HuH-7.5 (cell line): ENCODE results near the gene RNF20.
"Not testable (repeated sequence)": the region's sequence is repeated elsewhere in the genome, so short reads cannot be mapped to it uniquely, and the experiment has no call there.

ENCODE experiments used
- DNase-seq: peaks from one replicate; pipeline ENCODE4 v3.0.0; 2011; ENCODE audit warnings: low spot score

RNF20 gene

GRCh38 chr9:101533334-101534204, at the start of gene RNF20:
TSS of gene RNF20 (plus strand) at chr9:101533853. CDS start at chr9:101535424, 1,571 bp downstream.
- DNase-seq: peak; percentile 75

- no peak for DNase-seq
Observed at GRCh38 chr9:101484046-101484445, 49.6 kb upstream of the RNF20 start.

- DNase-seq: no peak
Observed at GRCh38 chr9:101485924-101486692, 47.5 kb upstream of the RNF20 start.

GRCh38 chr9:101486693-101487442, 46.8 kb upstream of the RNF20 start:
- peak; percentile 43 for DNase-seq

- DNase-seq: no peak
Observed at GRCh38 chr9:101487443-101487840, 46.2 kb upstream of the RNF20 start.

DNA sequence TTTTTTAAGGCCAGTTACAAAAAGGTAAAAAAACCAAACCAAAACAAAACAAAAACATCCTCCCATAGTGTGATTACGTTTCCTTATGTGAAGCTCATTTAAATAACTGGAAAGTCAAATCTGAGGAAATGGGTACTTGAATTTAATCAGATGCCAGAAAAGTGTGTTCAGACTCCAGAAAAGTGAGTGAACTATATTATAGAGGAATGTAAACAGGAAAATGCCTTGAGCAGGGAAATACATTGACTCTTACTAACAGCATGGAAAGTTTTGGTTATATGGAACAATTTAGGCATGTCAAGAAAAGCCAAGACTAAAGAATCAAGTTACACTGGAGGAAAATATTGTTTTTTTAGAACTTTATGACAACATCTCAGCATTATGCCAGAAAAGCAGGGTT, 37.8 kb upstream of the RNF20 start:
- DNase-seq: no peak

DNA sequence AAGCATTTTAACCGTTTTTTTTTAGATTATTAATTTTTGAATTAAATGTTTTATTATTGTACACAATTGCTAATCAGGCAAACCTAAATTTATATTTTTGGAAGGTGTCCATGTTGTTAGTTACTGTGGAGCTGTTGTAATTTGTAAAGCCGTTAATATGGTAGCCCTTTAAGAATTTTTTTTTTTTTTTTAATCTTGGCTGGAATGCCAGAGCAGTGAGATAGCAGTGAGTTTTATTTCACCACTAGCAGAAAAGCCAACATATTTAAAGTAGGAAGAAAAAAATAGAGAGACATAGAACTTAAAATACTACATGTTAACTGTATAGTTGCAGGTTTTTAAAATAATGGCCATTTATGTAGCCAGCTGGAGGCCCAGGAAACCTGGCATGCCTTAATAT, 35.3 kb upstream of the RNF20 start:
- DNase-seq: no peak

GRCh38 chr9:101504188-101504587, 29.5 kb upstream of the RNF20 start:
- DNase-seq: no peak

GRCh38 chr9:101508211-101508610, 25.4 kb upstream of the RNF20 start:
- DNase-seq: no peak

DNA sequence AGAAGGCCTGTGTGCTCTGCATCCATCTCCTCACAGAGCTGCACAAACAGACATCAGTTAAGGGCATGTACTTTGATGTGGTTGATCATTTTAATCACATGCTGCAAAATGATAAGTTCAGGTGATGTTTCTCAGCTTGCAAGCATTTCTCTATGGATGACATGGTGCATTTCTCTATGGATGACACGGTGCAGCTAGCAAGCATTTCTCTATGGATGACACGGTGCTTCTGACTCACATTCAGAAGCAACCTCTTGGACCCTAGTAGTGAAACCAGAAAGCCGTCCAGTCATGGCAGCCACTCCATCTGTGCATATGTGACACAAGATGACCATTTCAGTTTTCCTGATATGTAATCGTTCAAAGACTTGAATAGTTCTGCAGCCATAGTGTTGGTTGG, 24.1 kb upstream of the RNF20 start:
- DNase-seq: no peak

DNA sequence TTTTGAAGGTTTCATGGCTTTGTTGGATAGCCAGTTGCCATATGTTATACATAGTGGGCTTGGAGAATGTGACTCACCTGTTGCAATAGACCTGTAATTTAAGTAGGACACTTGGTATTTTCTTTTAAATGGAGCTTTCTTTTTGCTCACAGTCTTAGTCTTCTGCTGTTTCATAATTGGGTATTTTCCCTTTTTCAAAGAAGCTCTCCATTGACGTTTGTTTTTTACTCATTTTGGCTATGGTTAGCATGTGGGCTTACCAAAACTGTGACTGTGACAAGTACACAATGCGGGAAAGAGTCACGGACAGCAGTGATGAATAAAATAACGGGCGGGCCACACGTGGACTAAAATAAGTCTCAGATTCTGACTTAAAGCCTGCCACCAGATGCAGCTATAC, 23.2 kb upstream of the RNF20 start:
- no peak for DNase-seq

GRCh38 chr9:101511009-101511408, 22.6 kb upstream of the RNF20 start:
- no peak for DNase-seq

GRCh38 chr9:101512116-101512515, 21.5 kb upstream of the RNF20 start:
- DNase-seq: no peak

DNA sequence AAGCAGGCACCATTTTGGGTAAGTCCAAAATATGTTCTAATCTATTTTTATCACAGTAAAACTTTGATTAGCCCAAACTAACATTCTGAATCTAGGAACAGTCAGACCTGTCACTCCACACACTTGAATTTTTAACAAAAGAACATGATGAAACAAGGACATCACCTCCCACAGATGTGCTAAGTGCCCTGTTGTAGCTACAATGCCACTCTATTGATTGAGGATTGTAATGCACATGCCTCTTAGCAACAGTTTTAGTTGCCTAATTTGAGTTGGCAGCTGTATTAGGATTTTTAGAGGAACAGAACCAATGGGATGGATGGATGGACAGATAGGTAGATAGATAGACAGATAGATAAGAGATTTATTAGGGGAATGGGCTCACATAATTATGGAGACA, 20.3 kb upstream of the RNF20 start:
- DNase-seq: no peak

GRCh38 chr9:101514071-101514470, 19.6 kb upstream of the RNF20 start:
- DNase-seq: no peak

DNA sequence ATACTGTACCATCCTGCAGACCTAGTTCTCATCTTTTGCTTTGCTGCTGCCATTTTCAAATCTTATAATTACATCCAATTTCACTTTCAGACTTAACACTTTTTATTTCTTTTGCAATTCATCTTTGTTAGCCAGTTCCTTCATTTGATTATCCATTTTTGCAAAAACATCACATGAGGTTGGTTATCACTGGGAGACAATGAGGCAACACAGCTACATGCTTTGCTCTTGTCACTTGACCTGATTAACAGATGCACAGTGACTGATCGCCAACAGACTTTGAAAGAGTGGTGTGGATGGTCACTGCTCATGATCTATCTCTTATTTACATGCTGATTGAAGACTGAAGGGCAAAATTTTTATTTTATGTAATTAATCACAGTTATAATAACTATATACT, 17.0 kb upstream of the RNF20 start:
- no peak for DNase-seq

GRCh38 chr9:101518489-101518888, 15.2 kb upstream of the RNF20 start:
- not testable (repeated sequence) for DNase-seq

DNA sequence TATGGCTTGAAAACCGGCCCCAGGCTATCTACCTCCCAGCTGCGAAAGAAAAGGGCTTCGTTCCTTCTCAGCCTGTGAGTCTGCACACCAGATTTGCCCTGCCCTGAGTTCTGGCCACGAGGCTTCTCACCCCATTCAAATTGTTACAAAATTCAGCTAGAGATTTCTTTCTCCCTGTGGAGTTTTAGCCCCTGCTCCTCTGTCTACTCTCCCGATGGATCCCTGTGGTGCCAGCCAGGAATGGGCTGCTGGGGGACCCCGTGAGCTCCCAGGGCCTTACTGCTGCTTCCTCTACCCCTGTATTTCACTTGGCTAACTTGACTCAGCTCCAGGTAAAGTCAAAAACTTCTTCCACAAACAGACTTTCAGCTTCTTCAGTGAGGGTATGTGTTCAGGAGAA, 9.3 kb upstream of the RNF20 start:
- no peak for DNase-seq

DNA sequence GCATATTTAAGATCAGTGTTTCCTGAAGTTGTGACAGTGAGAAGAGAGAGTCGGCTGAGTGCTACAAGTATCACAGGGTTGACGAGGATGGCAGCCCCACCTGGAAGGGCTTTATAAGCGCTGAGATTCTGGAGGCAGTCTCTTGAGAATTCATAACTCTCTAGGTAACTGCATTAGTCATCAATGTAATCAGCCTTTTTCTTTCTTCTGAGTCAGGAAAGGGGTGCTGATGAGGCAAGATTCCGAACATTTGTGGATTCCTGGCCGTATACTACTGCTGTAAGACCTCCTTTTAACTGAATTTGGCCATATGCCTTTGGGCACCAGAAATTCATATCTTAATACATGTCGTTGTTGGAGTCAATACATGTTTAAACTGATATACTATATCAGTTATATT, 6.6 kb upstream of the RNF20 start:
- DNase-seq: no peak

GRCh38 chr9:101528015-101528414, 5.6 kb upstream of the RNF20 start:
- DNase-seq: no peak

DNA sequence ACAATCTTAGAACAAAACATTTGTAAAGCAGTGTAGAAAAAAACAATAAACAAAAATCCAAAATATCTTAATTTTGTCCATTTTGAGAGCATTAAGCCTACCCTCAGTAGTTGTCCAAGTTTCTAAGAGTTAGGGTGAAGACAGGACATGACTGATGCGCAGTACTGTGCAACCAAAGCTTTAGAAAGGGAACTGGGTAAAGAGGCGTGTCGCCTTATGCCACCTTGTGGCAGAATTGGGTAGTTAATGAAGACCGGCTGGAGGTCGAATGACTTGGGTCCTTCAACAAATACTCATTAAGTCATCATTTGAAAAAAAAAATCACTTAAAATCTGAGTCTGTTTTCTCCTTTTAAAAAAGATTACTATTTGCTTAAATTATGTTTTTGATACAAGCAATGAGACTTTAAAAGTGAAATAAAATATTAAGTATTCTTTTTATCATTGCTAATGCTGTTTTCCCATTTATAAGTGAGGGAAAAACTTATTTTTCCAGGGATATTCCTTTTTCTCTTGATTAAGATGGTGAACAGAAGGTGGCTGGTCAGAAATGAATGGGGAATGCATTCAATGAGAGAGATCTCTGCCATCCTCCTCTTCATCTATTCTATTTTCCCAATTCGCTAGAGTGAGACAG, 3.5 kb upstream of the RNF20 start:
- DNase-seq: peak; percentile 22

- DNase-seq: no peak
Observed at GRCh38 chr9:101536351-101536750, 2.7 kb downstream of the RNF20 start.
